HG02884 (cell line): ENCODE measurements around the gene PIRT.
A peak's percentile ranks its signal among the peaks of the same experiment; 100 is the strongest.
"Not testable (repeated sequence)": the region's sequence is repeated elsewhere in the genome, so short reads cannot be mapped to it uniquely, and the experiment has no call there.

Experiments
- ATAC-seq: cut with Tn5 transposase; IDR thresholded peaks from one replicate; pipeline ENCODE4 v1.9.1; 2021; ENCODE audit warnings: mild to moderate bottlenecking, moderate library complexity; ENCODE audit not compliant: unreplicated experiment

Gene PIRT

DNA sequence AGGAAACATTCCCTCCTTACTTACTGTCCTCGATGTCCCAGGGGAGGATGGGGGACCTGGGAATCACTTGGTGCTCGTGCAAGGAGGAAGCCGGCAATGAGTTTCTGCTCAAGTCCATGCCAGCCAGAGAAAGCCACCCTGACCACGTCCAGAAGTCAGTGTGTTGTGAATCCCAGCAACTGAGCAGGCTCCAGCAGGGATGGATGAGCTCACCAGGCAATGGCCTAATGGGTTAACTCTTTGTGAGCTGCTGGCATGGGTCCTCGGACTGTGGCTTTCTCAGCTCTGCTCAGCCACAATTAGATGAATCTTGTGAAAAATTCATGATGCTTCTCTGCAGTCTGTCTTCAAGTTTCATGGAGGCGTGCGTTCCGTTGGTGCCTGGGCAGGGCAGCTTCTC lies at the start of gene PIRT:
Gene PIRT (minus strand): TSS at position 167 of the 400 bp plus-strand sequence. CDS start 12,442 bp downstream, outside the sequence.
- ATAC-seq, result no peak

DNA sequence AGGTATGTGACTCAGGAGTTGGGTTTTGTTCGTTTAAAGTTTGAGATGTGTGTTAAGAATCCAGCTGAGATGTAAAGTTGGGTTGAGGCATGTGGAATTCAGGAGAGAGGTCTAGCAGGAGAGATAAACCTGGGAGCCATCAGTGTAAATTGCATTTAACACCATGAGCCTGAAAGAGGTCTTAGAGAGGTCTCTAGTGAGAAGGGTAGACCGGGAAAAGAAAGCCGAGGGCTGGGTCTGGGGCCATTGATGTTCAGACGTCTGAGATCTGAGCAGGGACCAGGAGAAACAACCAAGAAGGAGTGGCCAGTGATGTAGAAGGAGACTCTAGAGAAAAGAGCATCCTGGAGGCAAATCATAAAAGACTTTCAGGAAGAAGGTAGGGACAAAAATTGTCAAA lies 44.1 kb upstream of the PIRT start:
- ATAC-seq, result no peak

DNA sequence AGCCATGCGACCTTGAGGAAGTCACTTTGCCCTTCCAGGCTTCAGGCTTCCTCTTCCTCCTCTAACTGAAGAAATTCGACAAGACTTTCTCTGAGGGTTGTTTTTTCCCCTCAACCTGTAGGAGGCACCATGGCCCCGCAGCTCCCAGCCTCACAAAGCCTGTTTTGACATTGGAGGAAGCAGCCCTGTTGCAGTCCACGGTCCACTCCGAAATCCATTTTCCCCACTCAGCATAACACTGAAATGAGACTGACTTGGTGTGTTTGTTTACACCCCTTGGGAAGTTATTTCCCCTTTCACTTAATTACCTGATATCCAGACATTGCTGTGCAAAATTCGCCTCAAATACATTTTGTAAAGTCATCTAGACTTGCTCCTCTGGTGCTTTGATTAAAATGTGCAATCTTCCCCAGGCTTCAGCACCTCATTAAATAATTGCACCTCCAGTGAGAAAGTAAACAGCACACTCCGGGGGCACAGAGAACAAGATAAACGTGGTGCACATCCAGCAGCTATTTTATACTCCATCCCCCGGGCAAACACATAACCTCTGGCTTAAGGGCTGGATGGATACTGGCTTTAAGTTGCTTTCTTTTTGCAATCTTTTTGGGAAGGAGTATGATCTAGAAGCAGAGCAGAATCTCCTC lies 41.4 kb upstream of the PIRT start:
- ATAC-seq, result no peak

DNA sequence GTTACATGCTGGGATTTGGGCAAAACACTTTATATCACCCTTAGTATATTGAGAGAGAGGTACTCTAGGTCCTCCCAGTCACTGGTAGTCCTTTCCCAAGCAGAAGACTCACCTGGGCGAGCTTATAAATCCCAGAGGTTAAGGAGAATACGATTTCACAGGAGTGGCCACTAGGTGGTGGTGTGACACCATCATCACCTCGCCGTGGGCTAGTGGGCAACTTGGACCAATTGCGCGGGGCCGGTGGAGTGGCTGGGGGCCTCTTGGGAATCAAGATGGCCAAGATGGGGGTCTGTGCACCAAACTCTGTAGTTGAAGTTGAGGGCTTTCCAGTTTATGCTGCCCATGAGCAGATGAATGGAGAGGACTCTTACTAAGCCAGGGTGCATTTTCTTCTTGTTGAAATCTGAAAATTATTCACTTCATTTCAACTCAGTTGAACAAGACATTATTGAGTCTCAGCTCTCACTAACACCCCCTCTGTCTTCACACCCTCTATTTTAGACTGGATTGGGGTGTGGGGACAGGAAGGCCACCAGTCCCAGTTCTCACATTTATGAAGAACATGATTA lies 38.2 kb upstream of the PIRT start:
- ATAC-seq, result no peak

DNA sequence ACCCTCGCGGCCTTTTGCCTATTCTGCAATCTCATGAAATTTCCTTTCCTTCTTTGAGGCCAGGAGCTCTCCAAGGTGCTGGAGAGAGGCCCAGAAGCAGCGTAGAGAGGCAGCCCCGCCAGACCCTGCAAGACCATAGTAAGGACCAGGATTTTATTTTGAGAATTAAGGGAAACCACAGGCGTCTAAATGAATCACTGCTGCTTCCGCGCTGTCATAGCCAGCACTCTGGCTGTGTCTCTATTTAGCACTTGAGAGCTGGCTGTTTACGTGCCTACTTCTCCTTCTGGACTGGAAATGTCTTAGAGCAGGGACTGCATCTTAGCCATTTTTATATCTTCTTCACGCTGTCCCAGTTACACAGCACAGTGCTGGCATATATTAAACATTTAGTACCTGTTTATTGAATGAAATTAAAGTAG lies 37.6 kb upstream of the PIRT start:
- no peak for ATAC-seq

DNA sequence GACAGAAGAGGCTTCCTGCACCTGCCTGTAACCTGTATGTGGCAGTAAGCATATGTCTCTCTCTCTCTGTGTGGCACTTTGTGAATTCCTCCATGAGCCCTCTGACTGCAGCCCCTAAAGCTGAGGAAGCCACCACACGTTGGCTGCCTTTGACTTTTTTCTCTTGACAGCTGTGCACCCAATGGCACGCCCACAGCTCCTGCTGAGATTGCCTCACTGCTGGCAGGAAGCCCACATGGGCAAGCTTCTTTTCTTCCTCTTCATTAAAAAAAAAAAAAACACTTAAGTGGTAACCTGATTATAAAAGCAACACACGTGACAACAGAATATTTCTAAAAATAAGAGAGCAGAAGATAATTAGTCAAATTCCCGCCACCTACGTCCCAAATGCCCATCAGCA lies 34.0 kb upstream of the PIRT start:
- ATAC-seq, result no peak

DNA sequence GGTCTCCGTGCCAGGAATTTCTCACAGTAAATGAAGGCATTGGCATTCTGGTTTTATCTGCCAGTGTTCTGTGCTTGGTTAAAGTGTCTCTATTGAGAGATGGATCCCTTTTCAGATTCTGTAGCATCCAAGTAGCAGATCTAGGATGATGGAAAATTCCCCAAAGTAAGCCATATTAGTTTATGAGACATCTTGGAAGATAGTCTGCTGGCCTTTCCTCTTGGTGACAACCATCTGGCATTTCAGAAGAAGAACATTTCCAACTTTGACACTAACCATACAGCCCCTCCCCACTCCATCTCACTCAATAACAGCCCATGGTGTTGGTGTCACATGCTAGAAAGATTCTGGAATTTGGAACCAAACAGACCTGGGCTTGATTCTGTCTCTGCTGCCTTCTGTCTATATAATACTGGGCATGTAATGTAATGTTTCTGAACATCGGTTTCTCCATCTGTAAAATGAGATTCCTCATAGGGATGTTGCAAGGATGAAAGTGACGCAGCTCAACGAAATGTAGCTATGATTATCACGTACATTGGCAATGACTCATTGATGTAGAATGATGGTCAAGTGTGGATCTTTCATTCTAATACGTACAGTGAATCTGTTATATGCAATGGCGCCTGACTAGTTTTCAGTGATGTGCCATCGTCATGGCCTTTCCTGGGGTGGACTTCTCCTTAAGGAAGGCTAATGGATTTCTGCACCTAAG lies 32.6 kb upstream of the PIRT start:
- ATAC-seq, result no peak

DNA sequence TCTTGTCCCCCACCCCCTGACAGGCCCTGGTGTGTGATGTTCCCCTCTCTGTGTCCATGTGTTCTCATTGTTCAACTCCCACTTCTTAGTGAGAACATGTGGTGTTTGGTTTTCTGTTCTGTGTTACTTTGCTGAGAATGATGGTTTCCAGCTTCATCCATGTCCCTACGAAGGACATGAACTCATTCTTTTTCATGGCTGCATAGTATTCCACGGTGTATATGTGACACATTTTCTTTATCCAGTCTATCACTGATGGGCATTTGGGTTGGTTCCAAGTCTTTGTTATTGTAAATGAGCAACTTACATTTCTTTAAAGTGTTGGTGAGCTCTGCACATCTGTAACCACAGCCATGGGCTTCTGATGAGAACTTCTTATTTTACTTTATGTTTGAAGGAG lies 30.9 kb upstream of the PIRT start:
- ATAC-seq, result not testable (repeated sequence)

DNA sequence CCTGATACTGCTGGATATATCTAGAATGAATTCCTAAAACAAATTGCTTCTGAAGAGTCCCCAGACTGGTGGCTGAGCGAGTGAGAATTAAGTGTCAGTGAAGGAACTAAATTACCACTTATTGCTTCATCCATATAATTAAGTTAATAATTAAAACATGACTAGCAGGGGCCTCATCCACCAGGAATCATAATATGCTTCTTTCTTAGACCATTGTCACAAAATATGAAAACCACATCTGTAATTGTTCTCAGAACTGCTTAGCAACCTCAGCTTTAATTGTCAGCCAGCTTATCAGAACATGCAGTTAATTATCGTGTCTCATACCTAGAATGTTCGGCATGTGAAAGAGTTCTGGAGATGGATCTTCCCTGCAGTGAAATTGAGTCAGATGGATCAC lies 21.2 kb upstream of the PIRT start:
- no peak for ATAC-seq

DNA sequence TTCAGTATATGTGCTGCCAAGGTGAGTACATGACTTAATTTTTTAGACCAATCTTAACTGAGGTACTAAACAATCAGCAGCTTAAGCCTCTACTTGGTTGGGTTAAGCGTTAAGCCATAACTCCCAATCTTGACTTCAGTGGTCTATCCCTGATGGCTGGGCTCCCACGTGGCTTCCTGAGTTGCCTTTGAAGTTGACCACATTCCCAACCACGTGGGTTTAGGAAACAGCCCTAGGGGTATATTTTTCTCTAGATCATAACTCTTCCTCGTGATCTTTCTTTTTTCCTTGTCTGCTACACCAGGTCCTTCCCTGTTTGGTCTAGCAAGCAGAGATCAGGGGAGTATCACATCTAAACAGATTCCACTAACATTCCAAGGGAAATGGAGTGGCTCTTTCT lies 20.1 kb upstream of the PIRT start:
- no peak for ATAC-seq

DNA sequence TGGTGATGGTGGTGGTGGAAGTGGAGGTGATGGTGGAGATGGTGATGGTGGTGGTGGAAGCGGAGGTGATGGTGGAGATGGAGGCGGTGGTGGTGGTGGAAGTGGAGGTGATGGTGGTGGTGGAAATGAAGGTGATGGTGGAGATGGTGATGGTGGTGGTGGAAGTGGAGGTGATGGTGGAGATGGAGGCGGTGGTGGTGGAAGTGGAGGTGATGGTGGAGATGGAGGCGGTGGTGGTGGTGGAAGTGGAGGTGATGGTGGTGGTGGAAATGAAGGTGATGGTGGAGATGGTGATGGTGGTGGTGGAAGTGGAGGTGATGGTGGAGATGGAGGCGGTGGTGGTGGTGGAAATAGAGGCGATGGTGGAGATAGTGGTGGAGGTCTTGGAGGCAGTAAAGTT lies 8.7 kb upstream of the PIRT start:
- ATAC-seq, result not testable (repeated sequence)

DNA sequence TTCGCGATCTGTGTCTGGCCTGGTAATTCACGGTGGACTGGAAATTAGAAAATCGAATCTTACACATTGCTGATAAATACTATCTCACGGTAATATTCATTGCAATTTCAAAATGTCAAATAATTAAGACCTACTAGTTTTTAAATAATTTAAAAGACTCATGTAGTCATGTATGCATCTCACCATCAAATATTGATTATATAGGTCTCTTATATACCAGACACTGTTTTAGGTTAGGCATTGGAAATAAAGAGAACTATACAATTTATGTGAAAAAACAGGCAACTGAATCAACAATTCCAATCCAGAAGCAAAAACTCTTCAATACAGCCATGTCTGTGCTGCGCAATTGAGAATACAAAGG lies 7.5 kb upstream of the PIRT start:
- ATAC-seq, result no peak

DNA sequence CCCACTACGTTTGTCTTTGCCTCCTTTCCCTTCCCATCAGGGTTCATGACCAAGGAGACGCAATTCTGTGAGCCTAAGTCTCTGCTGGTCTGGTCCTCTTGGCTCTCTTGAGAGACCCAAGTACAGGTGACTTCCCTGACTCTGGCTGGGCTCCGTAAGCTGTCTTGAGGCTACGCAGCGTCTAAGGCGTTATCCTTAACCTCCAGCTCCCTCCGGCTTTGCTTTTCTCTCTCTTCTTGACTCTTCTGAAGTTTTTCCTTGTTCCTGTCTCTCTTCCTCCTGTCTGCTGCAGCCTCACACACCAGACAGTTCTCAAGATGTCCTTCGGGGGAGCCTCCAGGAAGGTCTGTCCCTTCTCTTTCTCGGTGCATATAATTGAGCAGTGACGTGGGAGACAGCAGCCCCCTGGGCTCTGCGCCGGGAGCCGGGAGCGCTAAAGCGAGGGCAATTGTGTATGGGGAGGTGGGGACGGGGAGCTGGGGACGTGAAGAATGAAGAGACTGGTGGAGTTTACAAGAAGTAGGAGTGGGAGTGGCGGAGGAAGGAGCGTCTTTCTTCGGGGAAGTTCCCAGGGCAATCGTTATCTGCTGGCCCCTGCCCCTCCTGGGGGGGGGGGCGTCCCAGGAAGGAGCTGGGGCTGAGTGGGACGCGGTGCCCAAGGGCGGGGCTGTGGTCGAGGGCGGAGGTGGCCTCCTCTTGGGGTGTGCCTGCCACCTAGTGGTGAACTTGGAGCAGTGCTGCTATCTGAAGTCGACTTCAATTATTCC lies 6.9 kb upstream of the PIRT start:
- peak; percentile 95 for ATAC-seq

DNA sequence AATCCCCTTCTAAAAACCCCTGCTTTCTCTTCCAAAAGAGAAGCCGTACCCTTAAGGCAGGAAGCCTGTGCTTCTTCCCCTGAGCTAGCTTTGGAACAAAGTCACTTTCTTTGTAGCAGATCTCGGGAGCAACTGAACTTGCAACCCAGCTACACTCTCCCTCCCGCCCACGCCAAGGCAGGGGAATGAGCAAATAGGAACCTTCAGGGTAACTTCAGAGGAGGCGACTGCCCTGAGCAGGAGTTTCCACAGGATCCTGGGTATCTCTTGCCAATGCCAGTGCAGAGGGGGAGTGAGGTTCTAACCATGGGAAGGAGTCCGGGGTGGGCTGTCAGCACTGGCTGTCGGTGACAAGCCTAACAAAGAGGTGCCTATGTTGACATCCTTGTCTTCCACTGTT lies 5.9 kb upstream of the PIRT start:
- no peak for ATAC-seq

DNA sequence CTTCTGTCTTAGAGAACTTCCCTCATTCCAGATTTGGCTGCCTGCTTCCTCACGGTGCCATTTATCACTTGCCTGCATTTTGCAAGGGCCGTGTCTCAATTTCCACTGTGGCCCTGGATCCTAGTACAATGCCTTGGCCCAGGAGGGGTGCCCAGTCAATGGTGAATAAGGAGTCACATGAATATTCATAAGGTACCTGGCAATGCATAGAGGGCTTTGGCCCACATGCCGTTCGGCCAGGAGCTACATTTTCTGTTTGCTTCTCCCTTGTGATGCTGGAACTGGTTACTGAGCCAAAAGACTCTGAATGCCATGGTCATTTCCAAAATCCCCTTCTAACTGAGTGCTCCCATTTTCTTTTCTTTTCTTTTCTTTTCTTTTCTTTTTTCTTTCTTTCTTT lies 4.8 kb upstream of the PIRT start:
- no peak for ATAC-seq

DNA sequence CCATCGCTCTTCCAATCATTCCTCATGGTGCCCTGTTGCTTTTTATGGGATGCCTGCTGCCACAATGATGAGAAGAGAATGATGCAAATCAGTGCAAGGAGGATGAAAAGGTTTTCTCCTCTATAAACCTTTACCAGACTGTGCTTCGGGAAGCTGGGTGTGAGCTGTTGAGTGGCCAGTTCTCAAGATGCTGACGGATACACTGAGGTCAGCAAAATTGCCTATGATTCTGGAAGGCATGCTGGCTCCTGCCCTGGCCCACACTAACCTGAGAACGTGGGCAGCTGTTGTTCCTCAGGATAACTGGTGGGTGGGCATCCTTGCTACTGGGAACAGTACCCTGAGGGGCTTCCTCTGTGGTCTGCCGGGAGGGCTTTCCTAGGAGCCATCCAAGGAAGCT lies 795 bp upstream of the PIRT start:
- ATAC-seq, result no peak

DNA sequence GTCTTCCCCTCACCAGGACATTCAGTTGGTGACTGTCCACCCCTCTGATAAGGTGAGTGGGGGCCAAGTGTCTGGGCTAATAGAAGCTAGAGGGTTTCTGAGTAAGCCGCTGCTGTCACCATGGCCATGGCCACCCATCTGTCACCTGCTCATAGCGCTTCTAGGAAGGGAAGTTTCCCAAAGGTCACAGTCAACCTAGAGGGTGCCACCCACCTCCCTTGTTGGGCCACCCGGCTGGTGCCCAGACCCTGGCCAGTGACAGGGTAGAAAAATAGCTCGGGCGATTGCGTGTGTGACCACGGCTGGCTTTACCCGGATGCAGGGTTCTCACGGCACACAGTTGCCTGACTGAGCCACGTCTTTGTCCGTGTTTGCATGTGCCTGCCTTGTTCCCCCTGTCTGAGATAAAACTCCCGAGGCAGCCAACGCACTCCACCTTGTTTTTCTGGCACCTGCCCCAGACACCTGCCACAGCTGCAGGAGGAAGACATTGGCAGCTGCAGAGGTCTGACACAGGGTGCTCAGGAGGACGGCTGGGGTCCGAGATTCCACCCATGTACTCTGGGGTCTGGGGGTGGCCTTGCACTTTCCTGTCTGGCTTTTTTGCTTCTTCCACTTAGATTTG lies 809 bp downstream of the PIRT start:
- ATAC-seq, result no peak

DNA sequence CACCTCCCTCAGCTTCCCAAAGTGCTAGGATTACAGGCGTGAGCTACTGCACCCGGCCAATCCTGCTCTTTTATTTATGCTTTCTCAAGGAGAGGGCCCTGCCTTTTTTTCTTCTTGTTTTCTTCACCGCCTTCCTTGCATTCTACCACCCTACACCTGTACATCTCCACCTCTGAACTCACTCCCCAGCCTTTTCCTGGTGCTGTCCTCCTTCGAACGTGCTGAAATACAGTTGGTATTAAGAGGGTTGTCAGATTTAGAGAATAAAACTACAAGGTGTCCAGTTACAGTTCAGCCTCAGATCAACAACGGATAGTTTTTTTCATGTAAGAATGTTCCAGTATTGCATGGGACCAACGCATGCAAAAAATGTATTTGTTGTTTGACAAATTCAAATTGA lies 1.7 kb downstream of the PIRT start:
- no peak for ATAC-seq

DNA sequence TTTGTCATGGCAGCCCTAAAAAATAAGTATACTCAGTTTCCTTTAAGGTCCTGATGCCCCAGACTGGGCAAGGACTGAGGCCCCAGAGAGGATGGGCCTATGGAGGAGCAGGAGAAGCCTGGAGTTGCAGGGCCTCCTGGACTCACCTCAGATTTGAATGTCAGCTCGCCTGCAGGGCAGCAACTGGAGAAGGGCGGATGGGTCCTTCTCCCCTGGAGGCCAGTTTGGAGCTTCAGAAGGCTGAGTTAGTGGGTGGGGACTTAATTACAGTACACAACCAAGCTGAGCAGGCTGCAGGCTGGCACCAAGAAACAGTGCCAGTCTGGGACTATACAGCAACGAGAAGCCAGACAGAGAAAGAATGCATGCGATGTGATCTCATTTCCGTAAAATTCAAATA lies 6.2 kb downstream of the PIRT start:
- no peak for ATAC-seq

DNA sequence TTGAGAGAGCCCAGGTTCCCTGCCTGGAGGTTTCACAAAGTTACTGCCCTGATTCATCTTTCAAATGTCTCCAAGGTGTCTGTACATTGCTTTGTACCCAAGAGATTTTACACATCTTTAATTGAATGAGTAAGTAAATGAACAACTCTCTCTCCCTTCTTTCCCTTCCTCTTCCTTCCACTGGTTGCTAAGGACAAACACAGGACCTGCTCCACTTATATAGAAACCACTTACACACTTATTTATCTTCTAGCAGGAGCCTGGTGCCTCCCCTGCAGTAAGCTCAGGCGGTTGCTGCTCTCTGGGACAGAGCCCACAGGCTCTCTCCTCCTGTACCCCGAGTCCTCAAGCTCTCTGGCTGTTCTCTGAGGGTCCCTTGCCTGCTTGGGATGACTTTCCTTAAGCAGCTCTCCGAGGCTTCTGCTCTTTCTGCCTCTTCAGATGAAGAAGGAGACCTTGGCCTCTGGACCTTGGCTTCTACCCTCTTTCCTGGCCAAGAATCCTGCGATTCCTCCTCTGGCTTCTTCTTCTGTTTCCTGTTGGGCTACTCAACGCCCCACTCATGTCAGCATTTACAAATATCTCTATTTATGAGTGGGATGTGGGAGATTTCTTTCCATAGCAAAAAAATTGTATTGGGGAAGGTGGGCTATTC lies 9.9 kb downstream of the PIRT start:
- ATAC-seq, result no peak

DNA sequence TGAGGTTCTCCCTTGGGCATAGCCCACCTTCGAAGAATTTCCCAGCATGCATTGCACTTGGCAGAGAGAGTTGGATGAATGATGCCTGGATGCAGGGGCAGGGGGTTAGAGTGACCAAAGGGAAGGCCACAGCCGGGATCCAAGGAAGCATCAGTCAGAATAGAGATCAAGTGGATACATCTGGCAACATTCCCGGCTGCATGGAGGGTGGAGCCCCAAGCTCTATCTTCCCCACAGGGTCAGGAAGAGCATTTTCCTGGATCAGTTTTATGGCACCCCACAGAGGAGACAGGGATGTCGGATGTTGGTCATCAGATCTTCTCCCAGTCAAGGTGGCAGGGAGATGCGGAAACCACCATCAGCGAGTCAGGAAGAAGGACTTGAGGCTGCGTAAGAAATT lies 13.0 kb downstream of the PIRT start:
- ATAC-seq, result no peak
